ENCODE results near the gene NFYC.
"Not testable (repeated sequence)": the region's sequence is repeated elsewhere in the genome, so short reads cannot be mapped to it uniquely, and the experiment has no call there.

The NFYC gene

GRCh38 chr1:40704817-40705733, 13.6 kb downstream of the NFYC start:
- DNase-seq (ENCODE audit: low read depth in 2 of 3, low spot score in 2 of 3), result no peak

- DNase-seq (ENCODE audit: low read depth in 2 of 3, low spot score in 2 of 3), result no peak
Observed at GRCh38 chr1:40706626-40707025, 15.1 kb downstream of the NFYC start.

- no peak for DNase-seq (ENCODE audit: low read depth in 2 of 3, low spot score in 2 of 3)
Observed at GRCh38 chr1:40708750-40709099, 17.2 kb downstream of the NFYC start.

- DNase-seq (ENCODE audit: low read depth in 2 of 3, low spot score in 2 of 3), result peak; percentile 7 to 31 (median 28)
Observed at GRCh38 chr1:40709100-40709801, 17.7 kb downstream of the NFYC start.

- no peak for DNase-seq (ENCODE audit: low read depth in 2 of 3, low spot score in 2 of 3)
Observed at GRCh38 chr1:40709802-40710278, 18.3 kb downstream of the NFYC start.

GRCh38 chr1:40710581-40711315, 19.2 kb downstream of the NFYC start:
- no peak for DNase-seq (ENCODE audit: low read depth in 2 of 3, low spot score in 2 of 3)

- DNase-seq (ENCODE audit: low read depth in 2 of 3, low spot score in 2 of 3), result no peak
Observed at GRCh38 chr1:40711465-40712404, 20.2 kb downstream of the NFYC start.

GRCh38 chr1:40712405-40712944, 21.0 kb downstream of the NFYC start:
- DNase-seq (ENCODE audit: low read depth in 2 of 3, low spot score in 2 of 3), result no peak

- no peak for DNase-seq (ENCODE audit: low read depth in 2 of 3, low spot score in 2 of 3)
Observed at GRCh38 chr1:40712997-40713396, 21.5 kb downstream of the NFYC start.

GRCh38 chr1:40715491-40716059, 24.1 kb downstream of the NFYC start:
- no peak for DNase-seq (ENCODE audit: low read depth in 2 of 3, low spot score in 2 of 3)

GRCh38 chr1:40717065-40717464, 25.6 kb downstream of the NFYC start:
- no peak for DNase-seq (ENCODE audit: low read depth in 2 of 3, low spot score in 2 of 3)

- DNase-seq (ENCODE audit: low read depth in 2 of 3, low spot score in 2 of 3), result no peak
Observed at GRCh38 chr1:40717955-40718354, 26.5 kb downstream of the NFYC start.

GRCh38 chr1:40720493-40720892, 29.0 kb downstream of the NFYC start:
- no peak for DNase-seq (ENCODE audit: low read depth in 2 of 3, low spot score in 2 of 3)

- no peak for DNase-seq (ENCODE audit: low read depth in 2 of 3, low spot score in 2 of 3)
Observed at GRCh38 chr1:40722622-40723021, 31.1 kb downstream of the NFYC start.

- DNase-seq (ENCODE audit: low read depth in 2 of 3, low spot score in 2 of 3), result no peak
Observed at GRCh38 chr1:40723196-40723955, 31.9 kb downstream of the NFYC start.

- not testable (repeated sequence) for DNase-seq (ENCODE audit: low read depth in 2 of 3, low spot score in 2 of 3)
Observed at GRCh38 chr1:40727662-40728061, 36.2 kb downstream of the NFYC start.

- not testable (repeated sequence) for DNase-seq (ENCODE audit: low read depth in 2 of 3, low spot score in 2 of 3)
Observed at GRCh38 chr1:40729316-40729862, 37.9 kb downstream of the NFYC start.

- no peak for DNase-seq (ENCODE audit: low read depth in 2 of 3, low spot score in 2 of 3)
Observed at GRCh38 chr1:40732756-40733301, 41.3 kb downstream of the NFYC start.
